Prostate gland (tissue), 2 donors: ENCODE measurements around the gene OLFML1. TPM values are rescaled to one million over a fixed set of nuclear protein-coding genes. Genes with fewer than 3 reads are reported as not detected.

Source experiments
- DNase-seq: peaks from one replicate; pipeline ENCODE4 v3.0.0-alpha.2; 2019; ENCODE audit warnings: low spot score
- H3K27ac ChIP-seq, 2 donors: fragments of 200-600 bp; sonication (generic); 2 replicates each; pipeline ENCODE4 v1.5.1; 2017 to 2019
- H3K27me3 ChIP-seq: fragments of 200-600 bp; sonication (generic); replicated peaks from 2 replicates; pipeline ENCODE4 v1.5.1; 2019; ENCODE audit not compliant: insufficient read depth
- H3K36me3 ChIP-seq, 2 donors: fragments of 200-600 bp; sonication (generic); 1 replicate in 1 of 2; 2 replicates in 1 of 2; pipeline versions ENCODE4 v1.5.1 to v1.8.1; 2017 to 2019
- H3K4me1 ChIP-seq: fragments of 200-600 bp; sonication (generic); replicated peaks from 2 replicates; pipeline ENCODE4 v1.5.1; 2019
- H3K4me3 ChIP-seq, 2 donors: fragments of 200-600 bp; sonication (generic); 2 replicates each; pipeline ENCODE4 v1.5.1; 2017 to 2019
- H3K9me3 ChIP-seq: fragments of 200-600 bp; sonication (generic); 2 replicates; pipeline ENCODE4 v1.5.1; 2017
- POLR2A ChIP-seq: fragments of 450-650 bp; IDR thresholded peaks from one replicate; pipeline ENCODE4 v1.6.1; 2016; ENCODE audit warnings: antibody characterized with exemption, mild to moderate bottlenecking
- POLR2AphosphoS5 ChIP-seq: sonication (generic); formaldehyde crosslinking; IDR thresholded peaks from one replicate; pipeline ENCODE4 v1.6.1; 2017; ENCODE audit warnings: antibody characterized with exemption
- WGBS: methylation state at CpG from one replicate; pipeline ENCODE4 v1.1.5; 2018; 5-methylcytosine and 5-hydroxymethylcytosine counted together
- intact Hi-C: fragments of 100-400 bp; cut with DNase I; formaldehyde crosslinking; loops from one replicate; pipeline ENCODE4 v1.14.2; 2022
- total RNA-seq, 2 donors: library from RNA; depleted of rRNA; stranded (reverse); fragments of >200 nt; gene quantifications; one replicate each; pipeline ENCODE4 v1.1.0, GENCODE V29; 2016
- TF ChIP-seq, protein P1 (sequence below), 4 experiments: fragments of 200-600 bp in 2 of 4; fragments of 450-650 bp in 2 of 4; sonication (generic) in 2 of 4; IDR thresholded peaks; 1 replicate in 3 of 4; 2 replicates in 1 of 4; pipeline ENCODE4 v1.5.1; 2016 to 2019; ENCODE audit warnings: antibody characterized with exemption in 4 of 4, mild to moderate bottlenecking in 2 of 4, moderate library complexity in 2 of 4

Gene OLFML1
- total RNA-seq, 2 donors from 2014 or later, result 3.5 to 4.4 TPM

DNA sequence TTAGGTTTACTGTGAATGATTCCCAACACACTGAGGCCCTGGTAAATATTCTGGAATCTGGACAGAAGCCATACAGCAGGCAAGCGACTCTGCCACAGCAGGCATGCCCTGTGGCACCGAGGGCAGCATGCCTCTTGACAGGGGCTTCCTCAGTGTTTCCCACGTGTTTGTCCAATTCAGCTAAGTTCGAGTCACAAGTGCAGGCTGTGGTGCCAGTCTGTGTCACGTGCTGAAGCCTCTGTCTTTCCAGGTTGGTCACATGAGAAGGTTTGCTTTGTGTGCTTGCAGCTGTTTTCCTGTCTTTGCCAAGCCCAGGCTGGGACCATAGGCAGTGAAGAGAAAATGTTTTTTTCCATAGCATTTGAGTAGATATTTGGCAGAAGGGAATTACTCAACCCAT, 26.1 kb downstream of the OLFML1 start:
- Histone ChIP-seq H3K4me3 (no peak overlapping the region), H3K27ac (peak overlapping the region; percentile 86 to 91), H3K9me3 (no peaks in the 10 kb centered on the region), H3K36me3 (no peaks in the 10 kb centered on the region), H3K4me1 (peaks cover 17% of the 10 kb centered on the region), H3K27me3 (no peaks in the 10 kb centered on the region)
- TF ChIP-seq POLR2AphosphoS5 (peak; percentile 96), POLR2A (no peak)
- peak; percentile 89 for DNase-seq
- intact Hi-C loops, result loop anchor here (5.0 kb wide), 2 partner anchors 61 to 156 kb away; no protein-coding TSS in a partner anchor
- WGBS, result 9% methylated on average over 5 of the region's 5 CpGs

- DNase-seq, result peak; percentile 49
- Histone ChIP-seq H3K36me3 (no peaks in the 10 kb centered on the region), H3K27ac (peak overlapping the region; percentile 86 to 91), H3K9me3 (no peaks in the 10 kb centered on the region), H3K27me3 (no peaks in the 10 kb centered on the region), H3K4me3 (peak overlapping the region; percentile 65 to 82), H3K4me1 (peaks cover 17% of the 10 kb centered on the region)
- TF ChIP-seq POLR2A (peak; percentile 8), POLR2AphosphoS5 (peak; percentile 38)
- TF ChIP-seq, protein P1, sequence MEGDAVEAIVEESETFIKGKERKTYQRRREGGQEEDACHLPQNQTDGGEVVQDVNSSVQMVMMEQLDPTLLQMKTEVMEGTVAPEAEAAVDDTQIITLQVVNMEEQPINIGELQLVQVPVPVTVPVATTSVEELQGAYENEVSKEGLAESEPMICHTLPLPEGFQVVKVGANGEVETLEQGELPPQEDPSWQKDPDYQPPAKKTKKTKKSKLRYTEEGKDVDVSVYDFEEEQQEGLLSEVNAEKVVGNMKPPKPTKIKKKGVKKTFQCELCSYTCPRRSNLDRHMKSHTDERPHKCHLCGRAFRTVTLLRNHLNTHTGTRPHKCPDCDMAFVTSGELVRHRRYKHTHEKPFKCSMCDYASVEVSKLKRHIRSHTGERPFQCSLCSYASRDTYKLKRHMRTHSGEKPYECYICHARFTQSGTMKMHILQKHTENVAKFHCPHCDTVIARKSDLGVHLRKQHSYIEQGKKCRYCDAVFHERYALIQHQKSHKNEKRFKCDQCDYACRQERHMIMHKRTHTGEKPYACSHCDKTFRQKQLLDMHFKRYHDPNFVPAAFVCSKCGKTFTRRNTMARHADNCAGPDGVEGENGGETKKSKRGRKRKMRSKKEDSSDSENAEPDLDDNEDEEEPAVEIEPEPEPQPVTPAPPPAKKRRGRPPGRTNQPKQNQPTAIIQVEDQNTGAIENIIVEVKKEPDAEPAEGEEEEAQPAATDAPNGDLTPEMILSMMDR (IDR thresholded peaks at IDR 0.05), result peak in 2 of 4 experiments; percentile 11 to 20
- 5% methylated on average over 18 of the region's 18 CpGs for WGBS
- intact Hi-C loops, result loop anchor here (5.0 kb wide), 2 partner anchors 60 to 155 kb away; no protein-coding TSS in a partner anchor
Observed at GRCh38 chr11:7512525-7513233, 27.4 kb downstream of the OLFML1 start.

- intact Hi-C loops, result loop anchor here (5.0 kb wide), 2 partner anchors 59 to 154 kb away; no protein-coding TSS in a partner anchor
- peak; percentile 94 for DNase-seq
- no peaks in the 10 kb centered on the region for H3K36me3 ChIP-seq
- H3K27ac ChIP-seq, result peak within 1 kb of the TSS; percentile 86 to 91
- no peaks in the 10 kb centered on the region for H3K9me3 ChIP-seq
- H3K4me3 ChIP-seq, result peak within 1 kb of the TSS; percentile 65 to 82
- no peaks in the 10 kb centered on the region for H3K27me3 ChIP-seq
- H3K4me1 ChIP-seq, result peaks cover 17% of the 10 kb centered on the region
- under 1% methylated on average over 54 of the region's 79 CpGs for WGBS
- TF ChIP-seq POLR2AphosphoS5, result peak; percentile 36
- TF ChIP-seq, protein P1 (IDR thresholded peaks at IDR 0.05), result peak; percentile 17 to 82 (median 69)
- peak; percentile 85 for TF ChIP-seq POLR2A
Observed at GRCh38 chr11:7513234-7514098, 28.2 kb downstream of the OLFML1 start, which contains the start of gene PPFIBP2. PPFIBP2 (plus strand) TSS chr11:7513999; CDS start chr11:7549476, 35,477 bp downstream.

DNA sequence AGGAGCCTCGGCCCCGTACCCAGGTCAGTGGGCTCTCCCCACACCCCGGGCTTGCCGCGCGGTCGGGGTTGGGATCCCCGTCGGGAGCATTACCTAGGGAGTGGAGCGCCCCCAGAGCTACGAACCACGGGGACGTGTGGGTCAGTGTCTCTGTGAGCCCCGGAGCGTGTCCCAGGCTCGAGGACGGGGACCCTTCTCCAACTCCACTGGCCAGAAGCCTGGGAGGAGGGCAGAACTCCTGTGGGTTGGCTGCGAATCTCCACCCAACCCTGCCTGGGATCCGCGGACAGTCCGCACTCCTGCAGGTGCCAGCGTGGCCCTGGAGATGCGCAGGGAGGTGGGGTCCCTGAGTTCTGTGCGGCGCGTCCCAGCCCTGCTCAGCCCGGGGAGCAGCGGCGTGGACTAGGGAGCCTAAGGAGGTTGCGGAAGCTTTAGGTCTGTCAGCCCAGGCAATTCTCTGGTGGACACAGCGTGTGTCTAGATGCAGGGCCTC, 28.8 kb downstream of the OLFML1 start:
- DNase-seq, result peak; percentile 49
- Histone ChIP-seq H3K4me3 (peak overlapping the region; percentile 65 to 82), H3K36me3 (no peaks in the 10 kb centered on the region), H3K27ac (peak overlapping the region; percentile 86 to 91), H3K27me3 (no peaks in the 10 kb centered on the region), H3K4me1 (peaks cover 17% of the 10 kb centered on the region), H3K9me3 (no peaks in the 10 kb centered on the region)
- 2% methylated on average over 21 of the region's 31 CpGs for WGBS
- TF ChIP-seq, protein P1 (IDR thresholded peaks at IDR 0.05), result no peak
- TF ChIP-seq POLR2AphosphoS5 (no peak), POLR2A (no peak)
- intact Hi-C loops, result loop anchor here (5.0 kb wide), 2 partner anchors 58 to 153 kb away; no protein-coding TSS in a partner anchor

DNA sequence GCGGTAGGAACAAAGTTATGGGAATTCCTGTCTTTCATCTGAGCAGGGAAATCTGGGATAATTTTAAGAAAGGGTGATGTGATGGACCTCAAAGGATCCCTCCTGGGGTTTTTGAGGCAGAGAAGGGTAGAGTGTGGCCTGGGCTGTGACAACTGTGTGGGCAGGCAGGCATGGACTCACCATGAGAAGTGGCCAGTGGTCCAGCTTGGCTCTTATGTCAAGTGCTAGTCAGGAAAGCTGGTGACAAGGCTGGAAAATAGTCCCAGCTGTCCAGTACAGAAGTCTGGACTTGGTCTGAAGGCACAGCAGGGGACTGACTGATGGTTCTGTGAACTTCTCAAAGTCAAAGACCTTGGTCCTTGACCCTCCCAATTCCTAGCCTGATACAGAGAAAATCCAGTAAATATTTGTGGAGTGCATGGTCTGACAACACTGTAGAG, 30.2 kb downstream of the OLFML1 start:
- intact Hi-C loops, result no loop called here
- H3K27me3 ChIP-seq, result no peaks in the 10 kb centered on the region
- H3K4me3 ChIP-seq, result peak overlapping the region in 1 of 2 donors; percentile 65
- H3K4me1 ChIP-seq, result peaks cover 17% of the 10 kb centered on the region
- H3K36me3 ChIP-seq, result no peaks in the 10 kb centered on the region
- H3K9me3 ChIP-seq, result no peaks in the 10 kb centered on the region
- TF ChIP-seq, protein P1 (IDR thresholded peaks at IDR 0.05), result no peak
- TF ChIP-seq POLR2AphosphoS5, result no peak
- TF ChIP-seq POLR2A, result no peak
- WGBS, result 74% methylated on average over 1 of the region's 1 CpG
- no peak overlapping the region for H3K27ac ChIP-seq
- DNase-seq, result no peak
